Stimulated activated CD4-positive, alpha-beta T cell treated with anti-CD3 and anti-CD28 coated beads, Interleukin-1b, Interleukin-23, amount 100 ng/mL, for 1 hour (primary cell): ENCODE results near the gene SHC2.
A peak's percentile ranks its signal among the peaks of the same experiment; 100 is the strongest.
"Not testable (repeated sequence)": the region's sequence is repeated elsewhere in the genome, so short reads cannot be mapped to it uniquely, and the experiment has no call there.

Source experiments
- DNase-seq, 2 donors: peaks; one replicate each; pipeline ENCODE4 v3.0.0-alpha.2; 2020; ENCODE audit warnings: low read depth in 2 of 2

SHC2 gene

GRCh38 chr19:391207-391557, 69.7 kb downstream of the SHC2 start:
- no peak for DNase-seq

DNA sequence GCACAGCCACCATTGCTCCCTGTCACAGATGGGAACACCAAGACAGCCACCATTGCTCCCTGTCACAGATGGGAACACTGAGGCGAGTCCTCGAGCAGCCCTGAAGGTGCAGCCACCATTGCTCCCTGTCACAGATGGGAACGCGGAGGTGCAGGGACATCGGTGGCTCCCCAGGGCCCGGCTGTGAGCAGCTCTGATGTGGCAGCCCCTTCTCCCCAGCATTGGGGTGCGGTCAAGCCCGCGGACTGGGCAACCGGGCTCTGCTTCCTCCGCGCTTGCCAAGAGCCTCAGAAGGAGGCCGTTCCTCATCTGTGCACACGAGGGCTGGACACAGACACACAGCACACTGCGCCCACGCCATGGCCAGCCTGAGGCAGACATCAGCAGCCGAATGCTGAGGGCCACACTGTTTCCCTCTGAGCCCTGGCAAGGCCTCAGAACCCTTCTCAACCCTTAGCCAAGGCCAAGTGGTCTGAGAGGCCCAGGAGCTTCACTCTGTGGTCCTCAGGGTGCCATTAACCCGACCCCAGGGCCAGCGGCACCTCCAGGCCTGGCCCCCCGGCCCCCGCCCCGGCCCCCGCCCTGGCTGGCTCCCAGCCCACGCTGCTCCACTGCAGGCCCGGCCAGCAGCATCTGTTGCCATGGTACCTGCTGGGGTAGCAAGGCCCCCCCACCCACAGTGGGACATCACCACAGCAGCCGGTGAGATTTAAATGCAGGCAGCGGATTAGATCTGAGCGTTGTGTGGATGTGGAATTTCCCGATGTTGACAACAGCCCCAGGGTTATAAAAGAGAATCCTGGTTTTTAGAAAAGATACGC, 70.2 kb downstream of the SHC2 start:
- no peak for DNase-seq

DNA sequence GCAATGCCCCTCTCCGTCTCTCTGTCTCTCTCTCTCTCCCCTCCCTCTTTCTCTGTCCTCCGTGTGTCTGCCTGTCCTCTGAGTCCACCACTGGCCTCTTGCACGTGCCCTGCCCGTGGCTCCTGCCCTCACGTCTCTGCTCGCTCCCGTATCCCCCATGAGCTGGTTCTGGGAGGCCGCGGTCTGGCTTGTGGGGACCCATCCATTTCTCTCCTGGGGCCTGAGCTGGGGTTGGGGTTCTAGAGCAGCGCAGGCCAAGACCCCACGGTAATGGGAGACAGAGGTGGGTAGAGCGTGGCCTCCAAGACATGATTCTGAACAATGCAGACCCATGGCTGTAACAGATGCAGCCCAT, 70.9 kb downstream of the SHC2 start:
- no peak for DNase-seq

DNA sequence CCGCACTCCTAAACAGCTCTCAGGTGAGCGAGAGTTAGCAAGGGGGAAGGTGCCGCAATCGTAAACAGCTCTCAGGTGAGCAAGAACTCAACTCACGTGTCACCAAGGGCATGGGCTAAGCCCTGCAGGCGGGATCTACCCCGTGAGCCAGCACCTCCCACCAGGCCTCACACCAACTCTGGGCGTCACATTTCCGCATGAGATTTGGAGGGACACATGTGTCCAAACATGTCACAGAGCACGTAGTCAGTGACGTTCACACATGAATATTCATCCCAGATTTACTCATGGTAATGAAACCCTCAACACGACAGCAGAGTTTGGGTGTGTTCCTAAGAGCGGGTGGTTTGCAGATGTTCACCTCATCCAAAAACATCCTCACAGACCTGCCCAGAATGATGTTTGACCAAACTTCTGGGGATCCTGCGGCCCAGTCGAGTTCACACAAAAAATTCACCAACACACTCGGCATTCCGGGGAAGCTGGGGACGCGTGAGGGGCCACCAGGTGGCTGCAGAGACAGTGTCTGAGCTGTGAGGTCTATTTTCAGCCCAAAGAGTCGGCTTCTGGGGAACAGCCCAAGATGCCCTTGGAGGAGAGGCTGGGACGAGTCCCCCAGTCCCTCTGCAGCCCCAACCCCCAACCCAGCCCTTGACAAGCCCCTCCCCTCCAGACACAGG, 71.4 kb downstream of the SHC2 start:
- DNase-seq: no peak

DNA sequence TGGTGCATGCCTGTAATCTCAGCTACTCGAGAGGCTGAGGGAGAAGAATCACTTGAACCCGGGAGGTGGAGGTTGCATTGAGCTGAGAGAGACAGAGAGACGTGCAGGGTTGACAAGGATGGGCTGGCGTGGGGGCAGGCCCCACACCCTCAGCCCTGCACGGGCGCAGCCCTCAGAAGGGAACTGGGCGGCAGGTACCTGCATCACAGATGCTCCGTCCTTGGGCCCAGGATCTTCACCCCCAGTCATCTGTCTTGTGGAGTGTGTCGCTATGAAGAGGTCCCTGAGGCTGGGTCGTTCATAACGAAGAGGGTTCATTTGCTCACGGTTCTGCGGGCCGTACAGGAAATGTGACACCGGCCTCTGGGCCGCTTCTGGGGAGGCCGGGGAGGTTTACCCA, 72.1 kb downstream of the SHC2 start:
- no peak for DNase-seq

GRCh38 chr19:387777-388176, 73.1 kb downstream of the SHC2 start:
- DNase-seq: no peak

DNA sequence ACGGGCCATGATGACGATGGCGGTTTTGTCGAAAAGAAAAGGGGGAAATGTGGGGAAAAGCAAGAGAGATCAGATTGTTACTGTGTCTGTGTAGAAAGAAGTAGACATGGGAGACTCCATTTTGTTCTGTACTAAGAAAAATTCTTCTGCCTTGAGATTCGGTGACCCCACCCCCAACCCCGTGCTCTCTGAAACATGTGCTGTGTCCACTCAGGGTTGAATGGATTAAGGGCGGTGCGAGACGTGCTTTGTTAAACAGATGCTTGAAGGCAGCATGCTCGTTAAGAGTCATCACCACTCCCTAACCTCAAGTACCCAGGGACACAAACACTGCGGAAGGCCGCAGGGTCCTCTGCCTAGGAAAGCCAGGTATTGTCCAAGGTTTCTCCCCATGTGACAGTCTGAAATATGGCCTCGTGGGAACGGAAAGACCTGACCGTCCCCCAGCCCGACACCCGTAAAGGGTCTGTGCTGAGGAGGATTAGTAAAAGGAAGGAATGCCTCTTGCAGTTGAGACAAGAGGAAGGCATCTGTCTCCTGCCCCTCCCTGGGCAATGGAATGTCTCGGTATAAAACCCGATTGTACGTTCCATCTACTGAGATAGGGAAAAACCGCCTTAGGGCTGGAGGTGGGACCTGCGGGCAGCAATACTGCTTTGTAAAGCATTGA, 74.1 kb downstream of the SHC2 start:
- DNase-seq: not testable (repeated sequence)

DNA sequence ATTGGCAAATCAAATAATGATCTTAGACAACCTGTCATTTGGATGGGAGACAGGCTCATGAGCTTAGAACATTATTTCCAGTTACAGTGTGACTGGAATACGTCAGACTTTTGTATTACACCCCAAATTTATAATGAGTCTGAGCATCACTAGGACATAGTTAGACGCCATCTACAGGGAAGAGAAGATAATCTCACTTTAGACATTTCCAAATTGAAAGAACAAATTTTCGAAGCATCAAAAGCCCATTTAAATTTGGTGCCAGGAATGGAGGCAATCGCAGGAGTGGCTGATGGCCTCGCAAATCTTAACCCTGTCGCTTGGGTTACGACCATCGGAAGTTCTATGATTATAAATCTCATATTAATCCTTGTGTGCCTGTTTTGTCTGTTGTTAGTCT, 74.6 kb downstream of the SHC2 start:
- not testable (repeated sequence) for DNase-seq

DNA sequence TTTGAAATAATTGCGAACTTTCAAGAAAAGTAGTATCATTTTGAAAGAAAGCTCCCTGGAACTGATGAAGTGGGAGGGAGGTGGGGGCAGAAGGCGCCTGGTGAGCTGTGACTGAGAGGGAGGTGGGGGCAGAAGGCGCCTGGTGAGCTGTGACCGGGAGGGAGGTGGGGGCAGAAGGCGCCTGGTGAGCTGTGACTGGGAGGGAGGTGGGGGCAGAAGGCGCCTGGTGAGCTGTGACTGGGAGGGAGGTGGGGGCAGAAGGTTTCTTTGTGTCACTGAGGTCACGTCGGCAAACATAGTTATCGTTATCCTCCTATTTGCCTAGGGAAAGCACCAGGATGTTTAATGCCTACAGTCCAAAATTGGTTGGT, 76.0 kb downstream of the SHC2 start:
- DNase-seq: no peak

GRCh38 chr19:383922-384798, 76.7 kb downstream of the SHC2 start:
- DNase-seq: no peak

- DNase-seq: no peak
These were observed 77.8 kb downstream of the SHC2 start for GRCh38 chr19:383040-383439.

GRCh38 chr19:382578-382977, 78.3 kb downstream of the SHC2 start:
- DNase-seq: peak in 1 of 2 donors; percentile 6

DNA sequence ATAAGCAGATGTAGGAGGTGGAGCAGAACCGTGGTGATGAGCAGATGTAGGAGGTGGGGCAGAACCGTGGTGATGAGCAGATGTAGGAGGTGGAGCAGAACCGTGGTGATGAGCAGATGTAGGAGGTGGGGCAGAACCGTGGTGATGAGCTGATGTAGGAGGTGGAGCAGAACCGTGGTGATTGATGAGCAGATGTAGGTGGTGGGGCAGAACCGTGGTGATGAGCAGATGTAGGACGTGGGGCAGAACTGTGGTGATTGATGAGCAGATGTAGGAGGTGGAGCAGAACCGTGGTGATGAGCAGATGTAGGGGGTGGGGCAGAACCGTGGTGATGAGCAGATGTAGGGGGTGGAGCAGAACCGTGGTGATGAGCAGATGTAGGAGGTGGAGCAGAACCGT, 78.9 kb downstream of the SHC2 start:
- not testable (repeated sequence) for DNase-seq

- not testable (repeated sequence) for DNase-seq
These were observed 80.1 kb downstream of the SHC2 start for GRCh38 chr19:380618-381219.

GRCh38 chr19:379796-380195, 81.0 kb downstream of the SHC2 start:
- no peak for DNase-seq

DNA sequence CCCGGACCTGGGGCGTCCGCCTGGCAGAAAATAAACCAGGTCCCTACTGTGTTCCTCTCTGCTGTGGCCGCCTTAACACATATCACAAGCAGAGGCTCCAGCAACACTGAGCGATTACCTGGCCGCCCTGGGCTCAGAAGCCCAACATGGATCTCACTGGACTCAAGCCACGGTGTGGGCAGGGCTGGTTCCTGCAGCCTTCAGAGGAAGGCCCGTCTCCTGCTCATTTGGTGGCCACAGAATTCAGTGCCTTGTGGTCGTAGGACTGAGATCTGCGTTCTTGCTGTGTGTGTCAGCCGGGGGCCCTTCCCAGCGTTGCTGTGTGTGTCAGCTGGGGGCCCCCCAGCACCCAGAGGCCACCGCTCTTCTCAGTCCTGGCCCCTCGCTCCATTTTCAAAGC, 82.1 kb downstream of the SHC2 start:
- DNase-seq: no peak

DNA sequence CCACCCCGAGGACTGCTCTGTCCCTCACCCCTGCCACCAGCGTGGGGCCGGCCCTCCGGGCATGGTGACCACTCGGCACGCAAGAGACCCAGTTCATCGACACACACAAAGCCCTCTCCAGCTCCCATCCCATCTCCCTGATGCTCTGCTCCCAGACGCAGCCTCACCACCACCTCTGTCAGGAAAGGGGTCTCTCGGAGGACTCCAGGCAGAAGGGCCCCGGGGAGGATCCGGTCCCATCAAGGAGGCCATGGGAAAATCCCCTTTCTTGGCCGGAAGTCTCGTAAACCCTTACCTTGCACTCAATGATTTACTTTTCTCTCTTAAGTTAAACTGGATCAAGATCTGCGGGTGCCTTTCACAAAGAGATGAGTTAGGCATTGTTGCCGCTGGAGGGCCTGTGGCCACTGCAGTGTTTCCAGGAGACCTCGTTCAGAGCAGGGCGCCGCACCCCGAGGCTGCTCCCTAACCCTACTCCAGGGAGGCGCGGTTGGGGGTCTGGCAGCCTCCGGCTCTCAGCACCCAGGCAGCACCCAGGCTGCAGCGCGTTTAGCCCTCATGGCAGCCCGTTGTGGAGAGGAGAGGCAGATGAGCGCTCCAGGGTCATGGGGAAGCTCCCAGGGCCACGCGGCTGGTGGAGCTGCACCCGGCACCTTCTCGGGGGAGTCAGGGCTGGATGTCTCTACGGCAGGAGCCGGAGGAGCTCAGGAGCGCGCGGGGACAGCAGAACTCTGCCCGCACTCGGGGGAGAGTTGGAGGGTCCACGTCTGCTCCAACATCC, 82.8 kb downstream of the SHC2 start:
- DNase-seq: no peak

GRCh38 chr19:376111-376470, 84.7 kb downstream of the SHC2 start:
- no peak for DNase-seq

GRCh38 chr19:375395-376110, 85.3 kb downstream of the SHC2 start:
- DNase-seq: no peak

- no peak for DNase-seq
These were observed 86.0 kb downstream of the SHC2 start for GRCh38 chr19:374886-375235.
